ENCODE results near the gene CDH18. TPM values are rescaled to one million over a fixed set of nuclear protein-coding genes. Genes with fewer than 3 reads are reported as not detected.

The CDH18 gene
- total and polyA plus RNA-seq, 2 of the 13 experiments (the other 11 are each of a cell fraction or from before 2014, with no cell fraction given) = not detected

DNA sequence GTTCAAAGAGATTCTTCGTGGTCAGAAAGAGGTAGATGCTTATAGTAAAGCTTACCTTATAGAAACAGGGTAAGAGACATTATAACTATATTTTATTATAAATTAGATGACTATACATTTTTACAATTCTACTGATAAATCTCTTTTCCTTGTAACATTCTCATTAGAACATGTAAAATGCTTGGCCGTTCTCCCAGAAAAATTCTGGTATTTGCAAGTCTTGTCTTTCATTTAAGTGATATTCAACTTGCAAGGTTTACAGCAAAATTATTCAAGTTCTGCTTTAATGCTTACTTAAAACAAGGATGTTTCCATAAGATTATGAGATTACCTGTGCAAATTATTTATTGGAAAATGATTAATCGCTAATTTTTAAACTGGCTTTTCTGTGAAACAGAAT is 41.3 kb upstream of the CDH18 start (continued):
- TF ChIP-seq, protein P1, sequence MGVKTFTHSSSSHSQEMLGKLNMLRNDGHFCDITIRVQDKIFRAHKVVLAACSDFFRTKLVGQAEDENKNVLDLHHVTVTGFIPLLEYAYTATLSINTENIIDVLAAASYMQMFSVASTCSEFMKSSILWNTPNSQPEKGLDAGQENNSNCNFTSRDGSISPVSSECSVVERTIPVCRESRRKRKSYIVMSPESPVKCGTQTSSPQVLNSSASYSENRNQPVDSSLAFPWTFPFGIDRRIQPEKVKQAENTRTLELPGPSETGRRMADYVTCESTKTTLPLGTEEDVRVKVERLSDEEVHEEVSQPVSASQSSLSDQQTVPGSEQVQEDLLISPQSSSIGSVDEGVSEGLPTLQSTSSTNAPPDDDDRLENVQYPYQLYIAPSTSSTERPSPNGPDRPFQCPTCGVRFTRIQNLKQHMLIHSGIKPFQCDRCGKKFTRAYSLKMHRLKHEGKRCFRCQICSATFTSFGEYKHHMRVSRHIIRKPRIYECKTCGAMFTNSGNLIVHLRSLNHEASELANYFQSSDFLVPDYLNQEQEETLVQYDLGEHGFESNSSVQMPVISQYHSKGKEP (CRISPR knock-in tag; IDR thresholded peaks at IDR 0.05) = no peak
- TF ChIP-seq ZNF317 (CRISPR knock-in tag; IDR thresholded peaks at IDR 0.05) (no peak), NCOA1 (CRISPR knock-in tag; IDR thresholded peaks at IDR 0.05) (no peak), RELA (CRISPR knock-in tag; IDR thresholded peaks at IDR 0.05) (no peak), ZKSCAN5 (CRISPR knock-in tag; IDR thresholded peaks at IDR 0.05) (no peak)
- TF ChIP-seq, protein P2, sequence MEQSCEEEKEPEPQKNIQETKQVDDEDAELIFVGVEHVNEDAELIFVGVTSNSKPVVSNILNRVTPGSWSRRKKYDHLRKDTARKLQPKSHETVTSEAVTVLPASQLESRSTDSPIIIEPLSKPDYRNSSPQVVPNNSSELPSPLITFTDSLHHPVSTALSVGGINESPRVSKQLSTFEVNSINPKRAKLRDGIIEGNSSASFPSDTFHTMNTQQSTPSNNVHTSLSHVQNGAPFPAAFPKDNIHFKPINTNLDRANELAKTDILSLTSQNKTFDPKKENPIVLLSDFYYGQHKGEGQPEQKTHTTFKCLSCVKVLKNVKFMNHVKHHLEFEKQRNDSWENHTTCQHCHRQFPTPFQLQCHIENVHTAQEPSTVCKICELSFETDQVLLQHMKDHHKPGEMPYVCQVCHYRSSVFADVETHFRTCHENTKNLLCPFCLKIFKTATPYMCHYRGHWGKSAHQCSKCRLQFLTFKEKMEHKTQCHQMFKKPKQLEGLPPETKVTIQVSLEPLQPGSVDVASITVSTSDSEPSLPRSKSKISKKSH (CRISPR knock-in tag; IDR thresholded peaks at IDR 0.05; ENCODE audit: borderline replicate concordance) = no peak

DNA sequence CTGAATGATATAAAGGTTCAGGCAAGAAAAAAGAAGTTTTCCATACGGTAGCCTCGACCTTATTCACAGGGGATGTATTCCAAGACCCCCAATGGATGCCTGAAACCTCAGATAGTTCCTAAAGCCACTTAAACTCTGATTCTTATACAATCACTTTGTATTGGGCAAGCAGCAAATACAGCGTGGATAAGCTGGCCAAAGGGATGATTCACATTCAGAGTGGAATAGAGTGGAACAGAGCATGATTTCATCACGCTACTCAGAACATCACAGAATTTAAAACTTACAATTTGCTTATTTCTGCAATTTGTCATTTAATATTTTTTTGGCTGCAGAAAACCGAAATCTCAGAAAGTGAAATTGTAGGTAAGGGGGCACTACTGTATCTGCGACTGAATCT is 40.5 kb upstream of the CDH18 start:
- in situ Hi-C loops (cut with HindIII; ENCODE audit: extremely low pct_ligation_motif_present, low pct_unique_long_range_greater_than_20kb) = no loop called here
- Histone ChIP-seq H3K27me3 (ENCODE audit: control insufficient read depth in 1 of 2, insufficient read depth in 2 of 2, low read length in 2 of 2) (no peaks in the 10 kb centered on the region), H3K9me3 (ENCODE audit: low read length) (no peaks in the 10 kb centered on the region), H3K36me3 (replicated peaks in 1 of 2; ENCODE audit: control insufficient read depth in 1 of 2, insufficient read depth in 2 of 2, low read length in 2 of 2) (no peaks in the 10 kb centered on the region), H3K4me3 (replicated peaks in 1 of 3; ENCODE audit: insufficient read depth in 1 of 3, low read depth in 2 of 3, low read length in 3 of 3) (no peak overlapping the region), H4K20me1 (ENCODE audit: insufficient read depth, low read length) (no peaks in the 10 kb centered on the region), H2AFZ (ENCODE audit: low read length) (no peak overlapping the region), H3K9ac (ENCODE audit: insufficient read depth, low read depth, low read length) (no peak overlapping the region), H3K4me1 (ENCODE audit: insufficient read depth, low read length) (no peaks in the 10 kb centered on the region), H3K79me2 (ENCODE audit: insufficient read depth, low read length) (no peaks in the 10 kb centered on the region), H3K4me2 (ENCODE audit: low read depth, low read length) (no peak overlapping the region), H3K27ac (ENCODE audit: extremely low read length, insufficient read depth, low read length) (no peak overlapping the region)
- TF ChIP-seq, protein P3, sequence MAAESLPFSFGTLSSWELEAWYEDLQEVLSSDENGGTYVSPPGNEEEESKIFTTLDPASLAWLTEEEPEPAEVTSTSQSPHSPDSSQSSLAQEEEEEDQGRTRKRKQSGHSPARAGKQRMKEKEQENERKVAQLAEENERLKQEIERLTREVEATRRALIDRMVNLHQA (CRISPR knock-in tag; IDR thresholded peaks at IDR 0.05) = no peak
- TF ChIP-seq NFRKB (IDR thresholded peaks at IDR 0.05) = no peak
- no peak for TF ChIP-seq NFE2 (CRISPR knock-in tag; IDR thresholded peaks at IDR 0.05)
- TF ChIP-seq, protein P4, sequence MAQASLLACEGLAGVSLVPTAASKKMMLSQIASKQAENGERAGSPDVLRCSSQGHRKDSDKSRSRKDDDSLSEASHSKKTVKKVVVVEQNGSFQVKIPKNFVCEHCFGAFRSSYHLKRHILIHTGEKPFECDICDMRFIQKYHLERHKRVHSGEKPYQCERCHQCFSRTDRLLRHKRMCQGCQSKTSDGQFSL (CRISPR knock-in tag; IDR thresholded peaks at IDR 0.05) = no peak
- TF ChIP-seq ZBTB7A (CRISPR knock-in tag; IDR thresholded peaks at IDR 0.05) = no peak
- no peak for TF ChIP-seq SMYD3 (CRISPR knock-in tag; IDR thresholded peaks at IDR 0.05)
- TF ChIP-seq ZNF598 (CRISPR knock-in tag; IDR thresholded peaks at IDR 0.05; ENCODE audit: borderline replicate concordance) = no peak
- no peak for TF ChIP-seq TP53 (CRISPR knock-in tag; conservative IDR thresholded peaks at IDR 0.05)
- TF ChIP-seq CENPX (CRISPR knock-in tag; IDR thresholded peaks at IDR 0.05) = no peak
- no peak for TF ChIP-seq ZNF589 (CRISPR knock-in tag; conservative IDR thresholded peaks at IDR 0.05)
- TF ChIP-seq, protein P5, sequence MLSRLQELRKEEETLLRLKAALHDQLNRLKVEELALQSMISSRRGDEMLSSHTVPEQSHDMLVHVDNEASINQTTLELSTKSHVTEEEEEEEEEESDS (CRISPR knock-in tag; IDR thresholded peaks at IDR 0.05; ENCODE audit: borderline replicate concordance) = no peak
- TF ChIP-seq, protein P6, sequence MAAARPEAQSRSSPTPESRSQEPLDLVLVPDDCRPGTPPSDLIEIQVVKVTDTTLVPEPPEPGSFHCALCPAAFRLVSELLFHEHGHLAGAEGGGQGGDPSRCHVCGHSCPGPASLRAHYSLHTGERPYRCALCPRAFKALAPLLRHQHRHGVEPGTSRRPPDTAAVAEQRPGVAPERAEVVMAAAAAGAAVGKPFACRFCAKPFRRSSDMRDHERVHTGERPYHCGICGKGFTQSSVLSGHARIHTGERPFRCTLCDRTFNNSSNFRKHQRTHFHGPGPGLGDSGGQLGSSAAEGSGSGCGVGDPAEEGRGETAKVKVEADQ (CRISPR knock-in tag; IDR thresholded peaks at IDR 0.05; ENCODE audit: borderline replicate concordance) = no peak
- no peak for TF ChIP-seq ZNF30 (CRISPR knock-in tag; IDR thresholded peaks at IDR 0.05)
- FAIRE-seq (no peak), DNase-seq (ENCODE audit: low spot score) (no peak), ATAC-seq (no peak)
- BruUV-seq (replicated peaks) = no TSS peak
- intact Hi-C loops (cut with micrococcal nuclease; ENCODE audit: unreplicated experiment) = no loop called here
- POLR2A ChIA-PET = no interaction called here
- CTCF ChIA-PET (ENCODE audit: low intra/inter-chr PET ratio, low total read pairs) = no interaction called here
- 19% methylated on average over 6 of the region's 6 CpGs for WGBS (ENCODE audit: low lambda C conversion rate)
